Gastroesophageal sphincter (tissue), 4 donors: ENCODE measurements around the gene IFNGR2. TPM values are rescaled to one million over a fixed set of nuclear protein-coding genes. Genes with fewer than 3 reads are reported as not detected.
"Not testable (repeated sequence)": the region's sequence is repeated elsewhere in the genome, so short reads cannot be mapped to it uniquely, and the experiment has no call there.

Experiments used
- ATAC-seq: fragments of 150-250 bp; one replicate; pipeline ENCODE4 v1.9.1; 2016; ENCODE audit warnings: mild to moderate bottlenecking, moderate library complexity
- H3K27ac ChIP-seq, 4 donors: fragments of 200-600 bp; sonication (generic) in 3 of 4; 1 replicate in 3 of 4; 2 replicates in 1 of 4; pipeline ENCODE4 v1.5.1; 2016 to 2019
- H3K27me3 ChIP-seq: fragments of 200-600 bp; sonication (generic); one replicate; pipeline ENCODE4 v1.5.1; 2019
- H3K36me3 ChIP-seq, 2 donors: fragments of 200-600 bp; sonication (generic); one replicate each; pipeline ENCODE4 v1.5.1; 2019; ENCODE audit warnings: control low read depth in 1 of 2
- H3K4me1 ChIP-seq, 3 donors: fragments of 200-600 bp; sonication (generic); 1 replicate in 2 of 3; 2 replicates in 1 of 3; pipeline ENCODE4 v1.5.1; 2016 to 2019; ENCODE audit warnings: control low read depth in 2 of 3
- H3K4me3 ChIP-seq, 2 donors: fragments of 200-600 bp; sonication (generic); one replicate each; pipeline ENCODE4 v1.5.1; 2019; ENCODE audit warnings: mild to moderate bottlenecking in 1 of 2, moderate library complexity in 1 of 2
- H3K9me3 ChIP-seq, 3 donors: fragments of 200-600 bp; sonication (generic); one replicate each; pipeline ENCODE4 v1.5.1; 2017 to 2019; ENCODE audit warnings: control low read depth in 2 of 3
- CTCF ChIP-seq, 4 experiments: fragments of 200-600 bp in 2 of 4; fragments of 450-650 bp in 2 of 4; sonication (generic) in 1 of 4; IDR thresholded peaks; one replicate each; pipeline ENCODE4 v1.5.1; 2017 to 2019; ENCODE audit warnings: antibody characterized with exemption in 4 of 4, mild to moderate bottlenecking in 2 of 4, moderate library complexity in 2 of 4
- EP300 ChIP-seq: sonication (generic); formaldehyde crosslinking; IDR thresholded peaks from one replicate; pipeline ENCODE4 v1.6.1; 2017; ENCODE audit warnings: antibody characterized with exemption, mild to moderate bottlenecking
- POLR2A ChIP-seq, 2 donors: fragments of 450-650 bp; IDR thresholded peaks; one replicate each; pipeline ENCODE4 v1.6.1; 2017; ENCODE audit warnings: antibody characterized with exemption in 2 of 2, mild to moderate bottlenecking in 2 of 2, moderate library complexity in 1 of 2
- POLR2AphosphoS5 ChIP-seq: sonication (generic); formaldehyde crosslinking; IDR thresholded peaks from one replicate; pipeline ENCODE4 v1.6.1; 2017; ENCODE audit warnings: antibody characterized with exemption
- WGBS, 2 donors: methylation state at CpG; one replicate each; pipeline ENCODE4 v1.1.5; 2018; ENCODE audit warnings: low coverage in 1 of 2; 5-methylcytosine and 5-hydroxymethylcytosine counted together
- total RNA-seq, 4 donors: library from RNA; depleted of rRNA; stranded (reverse); fragments of >200 nt; gene quantifications; one replicate each; pipeline ENCODE4 v1.1.0, GENCODE V29; 2016

The IFNGR2 gene
- total RNA-seq, 4 donors from 2014 or later = 19.6 to 53.7 (median 41.1) TPM

- Histone ChIP-seq H3K36me3 (peaks cover 0 to 89% of the 10 kb centered on the region in 2 donors), H3K27me3 (no peaks in the 10 kb centered on the region), H3K4me3 (no peak overlapping the region), H3K4me1 (no peaks in the 10 kb centered on the region), H3K9me3 (no peaks in the 10 kb centered on the region), H3K27ac (no peak overlapping the region)
- no peak for ATAC-seq
- 80 to 85% methylated on average over 6 of the region's 6 CpGs for WGBS, 2 donors
- TF ChIP-seq EP300 (no peak), POLR2A (IDR thresholded peaks at IDR 0.05) (no peak), POLR2AphosphoS5 (no peak), CTCF (IDR thresholded peaks at IDR 0.05) (no peak)
Observed at GRCh38 chr21:33455686-33456446, 52.7 kb downstream of the IFNGR2 start.

- Histone ChIP-seq H3K27me3 (no peaks in the 10 kb centered on the region), H3K36me3 (peaks cover 0 to 83% of the 10 kb centered on the region in 2 donors), H3K4me3 (no peak overlapping the region), H3K27ac (no peak overlapping the region), H3K9me3 (no peaks in the 10 kb centered on the region), H3K4me1 (no peaks in the 10 kb centered on the region)
- WGBS, 2 donors = 81 to 96% methylated on average over 3 of the region's 3 CpGs
- TF ChIP-seq POLR2AphosphoS5 (no peak), EP300 (no peak), POLR2A (IDR thresholded peaks at IDR 0.05) (no peak), CTCF (IDR thresholded peaks at IDR 0.05) (no peak)
- no peak for ATAC-seq
Observed at GRCh38 chr21:33458861-33459260, 55.6 kb downstream of the IFNGR2 start.

- H3K27me3 ChIP-seq = no peaks in the 10 kb centered on the region
- no peaks in the 10 kb centered on the region for H3K4me1 ChIP-seq
- H3K36me3 ChIP-seq = peaks cover 0 to 75% of the 10 kb centered on the region in 2 donors
- H3K9me3 ChIP-seq = no peaks in the 10 kb centered on the region
- no peak overlapping the region for H3K27ac ChIP-seq
- no peak overlapping the region for H3K4me3 ChIP-seq
- TF ChIP-seq POLR2A (IDR thresholded peaks at IDR 0.05) (no peak), POLR2AphosphoS5 (no peak), CTCF (IDR thresholded peaks at IDR 0.05) (no peak), EP300 (no peak)
- no peak for ATAC-seq
- WGBS, 2 donors = 90 to 98% methylated on average over 3 to 5 of the region's 5 CpGs
Observed at GRCh38 chr21:33461538-33462250, 58.5 kb downstream of the IFNGR2 start.

- H3K4me1 ChIP-seq = peaks cover 0 to 17% (median 0%) of the 10 kb centered on the region in 3 donors
- 88 to 92% methylated on average over 3 to 4 of the region's 4 CpGs for WGBS, 2 donors
- H3K4me3 ChIP-seq, H3K27ac ChIP-seq, ATAC-seq, H3K9me3 ChIP-seq, H3K27me3 ChIP-seq: not testable (repeated sequence)
- H3K36me3 ChIP-seq = peaks cover 0 to 24% of the 10 kb centered on the region in 2 donors
Observed at GRCh38 chr21:33469183-33469582, 66.0 kb downstream of the IFNGR2 start.

- TF ChIP-seq POLR2AphosphoS5 (no peak), POLR2A (IDR thresholded peaks at IDR 0.05) (no peak), CTCF (IDR thresholded peaks at IDR 0.05) (no peak), EP300 (no peak)
- H3K27ac ChIP-seq = no peak overlapping the region
- no peak for ATAC-seq
- peaks cover 0 to 17% (median 0%) of the 10 kb centered on the region in 3 donors for H3K4me1 ChIP-seq
- WGBS, 2 donors = 75 to 100% methylated on average over 1 of the region's 2 CpGs
- H3K27me3 ChIP-seq = no peaks in the 10 kb centered on the region
- no peaks in the 10 kb centered on the region for H3K9me3 ChIP-seq
- H3K4me3 ChIP-seq = no peak overlapping the region
- H3K36me3 ChIP-seq = peaks cover 0 to 9% of the 10 kb centered on the region in 2 donors
Observed at GRCh38 chr21:33470701-33471100, 67.5 kb downstream of the IFNGR2 start.
